Astrocyte (in vitro differentiated cells and primary cell): Measurements from ENCODE around the gene MAST2. TPM values are rescaled to one million over a fixed set of nuclear protein-coding genes. Genes with fewer than 3 reads are reported as not detected.

Experiments
- DNase-seq: peaks from one replicate; pipeline ENCODE4 v3.0.0-alpha.2; 2010; ENCODE audit warnings: low read depth
- FAIRE-seq: peaks from 2 replicates; lab custom pipeline; 2011; peaks lifted over from hg19 to GRCh38; lab: Jason Lieb, UNC
- H2AFZ ChIP-seq: 2 replicates; pipeline ENCODE4 v1.6.0; 2012; ENCODE audit warnings: low read depth, low read length, inconsistent platforms
- H3K27ac ChIP-seq: 2 replicates; pipeline ENCODE4 v1.5.1; 2011; ENCODE audit warnings: low read depth, low read length, inconsistent platforms
- H3K27me3 ChIP-seq: 2 replicates; pipeline ENCODE4 v1.6.0; 2011; ENCODE audit warnings: low read length, inconsistent platforms; ENCODE audit not compliant: insufficient read depth
- H3K36me3 ChIP-seq: 2 replicates; pipeline ENCODE4 v1.5.1; 2011; ENCODE audit warnings: low read length, inconsistent platforms; ENCODE audit not compliant: insufficient read depth
- H3K4me1 ChIP-seq: 2 replicates; pipeline ENCODE4 v1.5.1; 2011; ENCODE audit warnings: low read length, inconsistent platforms; ENCODE audit not compliant: insufficient read depth
- H3K4me2 ChIP-seq: 2 replicates; pipeline ENCODE4 v1.6.0; 2012; ENCODE audit warnings: low read length, inconsistent platforms
- H3K4me3 ChIP-seq: 2 replicates; pipeline ENCODE4 v1.5.1; 2011; ENCODE audit warnings: low read depth, mild to moderate bottlenecking, low read length, inconsistent platforms; ENCODE audit not compliant: insufficient read depth
- H3K79me2 ChIP-seq: 2 replicates; pipeline ENCODE4 v1.6.0; 2012; ENCODE audit warnings: mild to moderate bottlenecking, low read length, inconsistent platforms; ENCODE audit not compliant: insufficient read depth
- H3K9ac ChIP-seq: 2 replicates; pipeline ENCODE4 v1.6.0; 2012; ENCODE audit warnings: mild to moderate bottlenecking, low read length, inconsistent platforms
- H3K9me3 ChIP-seq: 2 replicates; pipeline ENCODE4 v1.5.1; 2012; ENCODE audit warnings: low read depth, mild to moderate bottlenecking, low read length, inconsistent platforms; ENCODE audit not compliant: insufficient read depth
- H4K20me1 ChIP-seq: 2 replicates; pipeline ENCODE4 v1.6.0; 2012; ENCODE audit warnings: low read length, inconsistent platforms; ENCODE audit not compliant: insufficient read depth
- H3K27ac Mint-ChIP-seq: one replicate; pipeline ENCODE4 v1.8.0; 2021; ENCODE audit warnings: mild to moderate bottlenecking, mixed read lengths; ENCODE audit not compliant: unreplicated experiment
- H3K27me3 Mint-ChIP-seq: one replicate; pipeline ENCODE4 v1.8.0; 2021; ENCODE audit warnings: low read depth, mixed read lengths; ENCODE audit not compliant: unreplicated experiment
- H3K36me3 Mint-ChIP-seq: one replicate; pipeline ENCODE4 v1.8.0; 2021; ENCODE audit warnings: low read depth, mixed read lengths; ENCODE audit not compliant: unreplicated experiment
- H3K4me1 Mint-ChIP-seq: one replicate; pipeline ENCODE4 v1.8.0; 2021; ENCODE audit warnings: low read depth, mixed read lengths; ENCODE audit not compliant: unreplicated experiment
- H3K4me3 Mint-ChIP-seq: one replicate; pipeline ENCODE4 v1.8.0; 2021; ENCODE audit warnings: mild to moderate bottlenecking, moderate library complexity, mixed read lengths; ENCODE audit not compliant: unreplicated experiment
- H3K9me3 Mint-ChIP-seq: one replicate; pipeline ENCODE4 v1.8.0; 2021; ENCODE audit warnings: mild to moderate bottlenecking, mixed read lengths; ENCODE audit not compliant: unreplicated experiment
- CTCF ChIP-seq: IDR thresholded peaks from 2 replicates; pipeline ENCODE4 v1.5.1; 2011; ENCODE audit warnings: low read depth, mild to moderate bottlenecking, inconsistent platforms, low read length, moderate library complexity; ENCODE audit not compliant: insufficient read depth
- EZH2 ChIP-seq: IDR thresholded peaks from 2 replicates; pipeline ENCODE4 v1.6.1; 2012; ENCODE audit warnings: mild to moderate bottlenecking, low read length, inconsistent platforms; ENCODE audit not compliant: insufficient read depth
- total RNA-seq: library from RNA; stranded (reverse); gene quantifications from 2 replicates; pipeline ENCODE4 v1.2.1, GENCODE V29; 2021

The MAST2 gene
- total RNA-seq, 1 donor from 2014 or later: 41.0 TPM

- Histone ChIP-seq H3K36me3 (peaks cover 5% of the 10 kb centered on the region), H3K9me3 (no peaks in the 10 kb centered on the region), H2AFZ (no peak overlapping the region), H3K9ac (no peak overlapping the region), H3K27me3 (no peaks in the 10 kb centered on the region), H3K4me2 (no peak overlapping the region), H3K79me2 (peaks cover 45% of the 10 kb centered on the region), H3K4me3 (no peak overlapping the region), H3K27ac (no peak overlapping the region), H3K4me1 (no peaks in the 10 kb centered on the region), H4K20me1 (peaks cover 13% of the 10 kb centered on the region)
- H3K27me3 Mint-ChIP-seq: no peaks in the 10 kb centered on the region
- H3K4me3 Mint-ChIP-seq: no peak overlapping the region
- peaks cover 7% of the 10 kb centered on the region for H3K36me3 Mint-ChIP-seq
- no peak overlapping the region for H3K27ac Mint-ChIP-seq
- no peaks in the 10 kb centered on the region for H3K4me1 Mint-ChIP-seq
- H3K9me3 Mint-ChIP-seq: no peaks in the 10 kb centered on the region
- FAIRE-seq: no peak
- DNase-seq: no peak
- TF ChIP-seq CTCF (no peak), EZH2 (no peak)
These were observed 21.2 kb downstream of the MAST2 start for GRCh38 chr1:45824607-45825006.

GRCh38 chr1:45827256-45827655 is 23.8 kb downstream of the MAST2 start:
- H3K27ac Mint-ChIP-seq: no peak overlapping the region
- peaks cover 9% of the 10 kb centered on the region for H3K36me3 ChIP-seq
- no peaks in the 10 kb centered on the region for H3K27me3 Mint-ChIP-seq
- H3K79me2 ChIP-seq: peaks cover 21% of the 10 kb centered on the region
- H3K9me3 ChIP-seq: no peaks in the 10 kb centered on the region
- FAIRE-seq: no peak
- H3K27me3 ChIP-seq: no peaks in the 10 kb centered on the region
- H3K4me1 Mint-ChIP-seq: no peaks in the 10 kb centered on the region
- no peak for TF ChIP-seq EZH2
- no peak for TF ChIP-seq CTCF
- H3K4me3 Mint-ChIP-seq: no peak overlapping the region
- no peak overlapping the region for H3K27ac ChIP-seq
- H3K4me2 ChIP-seq: no peak overlapping the region
- DNase-seq: no peak
- no peaks in the 10 kb centered on the region for H3K4me1 ChIP-seq
- H2AFZ ChIP-seq: no peak overlapping the region
- peaks cover 7% of the 10 kb centered on the region for H4K20me1 ChIP-seq
- H3K36me3 Mint-ChIP-seq: peaks cover 7% of the 10 kb centered on the region
- H3K9ac ChIP-seq: no peak overlapping the region
- H3K4me3 ChIP-seq: no peak overlapping the region
- no peaks in the 10 kb centered on the region for H3K9me3 Mint-ChIP-seq

GRCh38 chr1:45828841-45829240 is 25.4 kb downstream of the MAST2 start:
- no peak for FAIRE-seq
- no peak overlapping the region for H3K9ac ChIP-seq
- H3K9me3 Mint-ChIP-seq: no peaks in the 10 kb centered on the region
- H3K27me3 ChIP-seq: no peaks in the 10 kb centered on the region
- no peaks in the 10 kb centered on the region for H3K4me1 Mint-ChIP-seq
- H3K27me3 Mint-ChIP-seq: no peaks in the 10 kb centered on the region
- H3K36me3 Mint-ChIP-seq: peaks cover 11% of the 10 kb centered on the region
- H3K27ac ChIP-seq: no peak overlapping the region
- no peaks in the 10 kb centered on the region for H3K9me3 ChIP-seq
- peaks cover 6% of the 10 kb centered on the region for H3K79me2 ChIP-seq
- H3K4me2 ChIP-seq: no peak overlapping the region
- H3K4me3 Mint-ChIP-seq: no peak overlapping the region
- H3K36me3 ChIP-seq: peaks cover 9% of the 10 kb centered on the region
- H4K20me1 ChIP-seq: peaks cover 5% of the 10 kb centered on the region
- no peak overlapping the region for H3K27ac Mint-ChIP-seq
- no peak for DNase-seq
- no peak overlapping the region for H3K4me3 ChIP-seq
- TF ChIP-seq EZH2 (no peak), CTCF (no peak)
- H3K4me1 ChIP-seq: no peaks in the 10 kb centered on the region
- H2AFZ ChIP-seq: no peak overlapping the region
